Gastroesophageal sphincter (tissue), 4 donors: ENCODE data around the gene MYADM. TPM values are rescaled to one million over a fixed set of nuclear protein-coding genes. Genes with fewer than 3 reads are reported as not detected.

Source experiments
- ATAC-seq: fragments of 150-250 bp; one replicate; pipeline ENCODE4 v1.9.1; 2016; ENCODE audit warnings: mild to moderate bottlenecking, moderate library complexity
- H3K27ac ChIP-seq, 4 donors: fragments of 200-600 bp; sonication (generic) in 3 of 4; 1 replicate in 3 of 4; 2 replicates in 1 of 4; pipeline ENCODE4 v1.5.1; 2016 to 2019
- H3K27me3 ChIP-seq: fragments of 200-600 bp; sonication (generic); one replicate; pipeline ENCODE4 v1.5.1; 2019
- H3K36me3 ChIP-seq, 2 donors: fragments of 200-600 bp; sonication (generic); one replicate each; pipeline ENCODE4 v1.5.1; 2019; ENCODE audit warnings: control low read depth in 1 of 2
- H3K4me1 ChIP-seq, 3 donors: fragments of 200-600 bp; sonication (generic); 1 replicate in 2 of 3; 2 replicates in 1 of 3; pipeline ENCODE4 v1.5.1; 2016 to 2019; ENCODE audit warnings: control low read depth in 2 of 3
- H3K4me3 ChIP-seq, 2 donors: fragments of 200-600 bp; sonication (generic); one replicate each; pipeline ENCODE4 v1.5.1; 2019; ENCODE audit warnings: mild to moderate bottlenecking in 1 of 2, moderate library complexity in 1 of 2
- H3K9me3 ChIP-seq, 3 donors: fragments of 200-600 bp; sonication (generic); one replicate each; pipeline ENCODE4 v1.5.1; 2017 to 2019; ENCODE audit warnings: control low read depth in 2 of 3
- CTCF ChIP-seq, 4 experiments: fragments of 200-600 bp in 2 of 4; fragments of 450-650 bp in 2 of 4; sonication (generic) in 1 of 4; IDR thresholded peaks; one replicate each; pipeline ENCODE4 v1.5.1; 2017 to 2019; ENCODE audit warnings: antibody characterized with exemption in 4 of 4, mild to moderate bottlenecking in 2 of 4, moderate library complexity in 2 of 4
- EP300 ChIP-seq: sonication (generic); formaldehyde crosslinking; IDR thresholded peaks from one replicate; pipeline ENCODE4 v1.6.1; 2017; ENCODE audit warnings: antibody characterized with exemption, mild to moderate bottlenecking
- POLR2A ChIP-seq, 2 donors: fragments of 450-650 bp; IDR thresholded peaks; one replicate each; pipeline ENCODE4 v1.6.1; 2017; ENCODE audit warnings: antibody characterized with exemption in 2 of 2, mild to moderate bottlenecking in 2 of 2, moderate library complexity in 1 of 2
- POLR2AphosphoS5 ChIP-seq: sonication (generic); formaldehyde crosslinking; IDR thresholded peaks from one replicate; pipeline ENCODE4 v1.6.1; 2017; ENCODE audit warnings: antibody characterized with exemption
- WGBS, 2 donors: methylation state at CpG; one replicate each; pipeline ENCODE4 v1.1.5; 2018; ENCODE audit warnings: low coverage in 1 of 2; 5-methylcytosine and 5-hydroxymethylcytosine counted together
- total RNA-seq, 4 donors: library from RNA; depleted of rRNA; stranded (reverse); fragments of >200 nt; gene quantifications; one replicate each; pipeline ENCODE4 v1.1.0, GENCODE V29; 2016

Gene MYADM
- total RNA-seq, 4 donors from 2014 or later, result 103 to 355 (median 140) TPM

DNA sequence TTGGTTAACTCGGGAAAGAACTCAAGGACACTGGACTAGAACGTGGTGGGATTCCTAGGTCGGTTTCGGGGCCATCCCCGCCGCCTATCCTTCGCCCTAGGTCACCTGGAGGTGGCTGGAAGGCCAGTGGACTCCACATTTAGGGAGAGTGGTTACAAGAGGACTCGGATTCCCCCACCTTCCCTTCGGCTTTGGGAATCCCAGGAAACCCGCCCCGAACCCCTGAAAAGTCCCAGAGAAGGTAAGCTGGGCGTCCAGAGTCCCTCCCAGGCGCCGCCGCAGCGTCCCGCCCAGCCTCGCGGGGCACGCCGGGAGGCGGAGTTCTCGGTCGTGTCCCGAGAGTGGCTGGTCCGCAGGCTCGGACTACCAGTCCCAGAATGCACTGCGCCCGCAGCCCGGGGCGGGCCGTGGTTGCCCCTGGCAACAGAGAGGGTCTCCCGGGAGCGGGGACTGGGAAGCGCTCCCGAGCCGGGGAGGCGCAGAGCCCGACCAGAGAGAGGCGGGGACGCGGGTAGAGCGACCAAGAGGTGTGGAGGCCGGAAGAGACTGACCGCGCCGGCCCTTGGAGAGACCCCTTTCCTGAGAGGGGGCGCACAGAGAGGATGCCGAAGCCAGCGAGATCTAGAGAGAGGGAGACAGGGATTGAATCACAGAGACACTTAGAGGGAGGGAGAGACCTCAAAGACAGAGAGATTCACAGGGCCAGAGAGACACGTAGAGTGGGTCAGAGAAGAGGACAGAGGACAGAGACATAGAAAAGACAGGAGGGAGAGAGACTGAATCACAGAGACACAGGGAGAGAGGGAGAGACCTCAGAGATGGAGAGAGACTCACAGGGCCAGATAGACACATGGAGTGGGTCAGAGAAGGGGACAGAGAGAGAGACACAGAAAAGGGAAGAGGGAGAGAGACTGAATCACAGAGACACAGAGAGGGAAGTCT, 11.7 kb downstream of the MYADM start:
- TF ChIP-seq POLR2A (IDR thresholded peaks at IDR 0.05), result no peak
- TF ChIP-seq EP300, result no peak
- TF ChIP-seq CTCF (IDR thresholded peaks at IDR 0.05), result peak in 1 of 4 experiments; percentile 24
- no peak for TF ChIP-seq POLR2AphosphoS5
- Histone ChIP-seq H3K4me1 (peaks cover 5 to 70% (median 31%) of the 10 kb centered on the region in 3 donors), H3K27ac (peak overlapping the region in 1 of 4 donors; percentile 17), H3K4me3 (peak overlapping the region; percentile 11 to 52), H3K9me3 (no peaks in the 10 kb centered on the region), H3K36me3 (peaks cover 0 to 19% of the 10 kb centered on the region in 2 donors), H3K27me3 (peaks cover 50% of the 10 kb centered on the region)
- WGBS, 2 donors, result 1 to 4% methylated on average over 5 to 12 of the region's 51 CpGs
- peak; percentile 94 for ATAC-seq

DNA sequence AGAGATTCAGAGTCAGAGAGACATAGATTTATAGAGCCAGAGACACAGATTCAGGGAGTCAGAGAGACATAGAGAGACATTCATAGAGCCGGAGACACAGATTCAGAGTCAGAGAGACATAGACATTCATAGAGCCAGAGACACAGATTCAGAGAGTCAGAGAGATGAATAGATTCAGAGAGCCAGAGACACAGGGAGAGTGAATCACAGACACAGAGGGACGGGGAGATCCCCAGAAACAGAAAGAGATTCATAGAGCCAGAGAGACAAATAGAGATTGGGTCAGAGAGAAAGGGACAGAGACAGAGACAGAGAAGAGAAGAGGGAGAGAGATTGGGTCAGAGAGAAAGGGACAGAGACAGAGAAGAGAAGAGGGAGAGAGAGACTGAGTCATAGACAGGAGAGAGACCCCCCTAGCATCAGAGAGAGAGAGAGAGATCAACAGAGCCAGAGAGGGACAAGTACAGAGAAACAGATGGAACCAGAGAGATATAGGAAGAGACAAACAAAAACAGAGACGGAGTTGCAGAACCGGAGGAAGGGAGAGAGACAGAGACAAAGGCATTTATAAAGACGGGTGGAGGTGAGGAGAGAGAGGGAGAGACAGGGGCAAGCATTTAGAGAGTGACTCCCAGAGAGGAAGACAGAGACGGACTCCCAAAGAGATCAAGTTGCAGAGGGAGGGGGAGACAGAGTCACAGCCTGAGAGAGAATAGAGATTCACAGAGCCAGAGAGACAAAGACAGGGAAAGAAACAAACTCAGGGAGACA, 13.2 kb downstream of the MYADM start:
- no peaks in the 10 kb centered on the region for H3K9me3 ChIP-seq
- 23 to 30% methylated on average over 5 to 6 of the region's 6 CpGs for WGBS, 2 donors
- TF ChIP-seq POLR2AphosphoS5, result no peak
- no peak for TF ChIP-seq EP300
- no peak for TF ChIP-seq POLR2A (IDR thresholded peaks at IDR 0.05)
- TF ChIP-seq CTCF (IDR thresholded peaks at IDR 0.05), result no peak
- no peak for ATAC-seq
- H3K4me1 ChIP-seq, result peaks cover 5 to 55% (median 26%) of the 10 kb centered on the region in 3 donors
- H3K27me3 ChIP-seq, result peaks cover 65% of the 10 kb centered on the region
- peaks cover 0 to 4% of the 10 kb centered on the region in 2 donors for H3K36me3 ChIP-seq
- H3K4me3 ChIP-seq, result no peak overlapping the region
- H3K27ac ChIP-seq, result no peak overlapping the region

- no peak for ATAC-seq
- Histone ChIP-seq H3K4me1 (peaks cover 5 to 48% (median 26%) of the 10 kb centered on the region in 3 donors), H3K36me3 (no peaks in the 10 kb centered on the region), H3K9me3 (no peaks in the 10 kb centered on the region), H3K4me3 (peak within 1 kb of the TSS in 1 of 2 donors; percentile 36), H3K27me3 (peaks cover 69% of the 10 kb centered on the region), H3K27ac (no peak within 1 kb of the TSS)
- TF ChIP-seq POLR2AphosphoS5, result no peak
- no peak for TF ChIP-seq EP300
- peak in 3 of 4 experiments; percentile 39 to 80 (median 57) for TF ChIP-seq CTCF (IDR thresholded peaks at IDR 0.05)
- 3% methylated on average over 21 to 28 of the region's 49 CpGs for WGBS, 2 donors
These were observed 14.1 kb downstream of the MYADM start, which contains the start of gene PRKCG for GRCh38 chr19:53881482-53882390. Gene PRKCG (plus strand): TSS chr19:53882197. CDS start chr19:53882495, 298 bp downstream.

- TF ChIP-seq CTCF (IDR thresholded peaks at IDR 0.05), result no peak
- peaks cover 69% of the 10 kb centered on the region for H3K27me3 ChIP-seq
- H3K4me1 ChIP-seq, result peaks cover 5 to 40% (median 26%) of the 10 kb centered on the region in 3 donors
- no peak for ATAC-seq
- H3K27ac ChIP-seq, result no peak overlapping the region
- H3K9me3 ChIP-seq, result no peaks in the 10 kb centered on the region
- no peaks in the 10 kb centered on the region for H3K36me3 ChIP-seq
- H3K4me3 ChIP-seq, result peak overlapping the region in 1 of 2 donors; percentile 36
- WGBS, 2 donors, result 5 to 20% methylated on average over 2 to 3 of the region's 18 CpGs
These were observed 14.8 kb downstream of the MYADM start for GRCh38 chr19:53882391-53883050.
